OCI-LY7 (cell line): ENCODE measurements around the gene ADAMTS17. TPM values are rescaled to one million over a fixed set of nuclear protein-coding genes. Genes with fewer than 3 reads are reported as not detected.

Experiments
- BruUV-seq: library from RNA; stranded (reverse); fragments of 400-500 nt; replicated peaks from 2 replicates; lab custom pipeline; 2021; lab: Mats Ljungman, UMichigan
- CTCF ChIA-PET: fragments of 300-600 bp; sonication (Branson Sonifier 250); formaldehyde crosslinking; loops from one replicate; lab custom pipeline; 2022; ENCODE audit warnings: antibody characterized with exemption; ENCODE audit not compliant: unreplicated experiment; lab: Charles Lee
- POLR2A ChIA-PET: fragments of 300-600 bp; sonication (Branson Sonifier 250); formaldehyde crosslinking; loops from one replicate; lab custom pipeline; 2022; ENCODE audit warnings: antibody characterized with exemption; lab: Charles Lee
- DNase-seq: peaks from one replicate; pipeline ENCODE4 v3.0.0-alpha.2; 2015; ENCODE audit warnings: low spot score
- H2AFZ ChIP-seq: fragments of 200-600 bp; sonication (generic), shearing (Covaris generic); 2 replicates; pipeline ENCODE4 v1.6.1; 2014; ENCODE audit warnings: mild to moderate bottlenecking, antibody characterized with exemption, low read length, moderate library complexity
- H3K27ac ChIP-seq: fragments of 200-600 bp; sonication (generic); 2 replicates; pipeline ENCODE4 v1.5.1; 2014; ENCODE audit warnings: mixed run types, low read depth, mild to moderate bottlenecking, moderate library complexity, low read length, inconsistent platforms; ENCODE audit not compliant: poor library complexity, severe bottlenecking
- H3K36me3 ChIP-seq: fragments of 200-600 bp; sonication (generic); 2 replicates; pipeline ENCODE4 v1.6.1; 2014; ENCODE audit warnings: mild to moderate bottlenecking, antibody characterized with exemption, low read length, moderate library complexity, mixed read lengths; ENCODE audit not compliant: insufficient read depth
- H3K4me1 ChIP-seq: fragments of 200-600 bp; sonication (generic); 2 replicates; pipeline ENCODE4 v1.5.1; 2014; ENCODE audit warnings: mild to moderate bottlenecking, low read length; ENCODE audit not compliant: insufficient read depth, poor library complexity, severe bottlenecking
- H3K4me2 ChIP-seq: fragments of 200-600 bp; sonication (generic); 2 replicates; pipeline ENCODE4 v1.6.1; 2014; ENCODE audit warnings: mild to moderate bottlenecking, low read length
- H3K4me3 ChIP-seq: fragments of 200-600 bp; sonication (generic); 2 replicates; pipeline ENCODE4 v1.5.1; 2014; ENCODE audit warnings: mild to moderate bottlenecking, low read depth, low read length; ENCODE audit not compliant: poor library complexity, severe bottlenecking
- H3K79me2 ChIP-seq: fragments of 200-600 bp; sonication (generic); 2 replicates; pipeline ENCODE4 v1.6.1; 2016; ENCODE audit warnings: low read depth, mild to moderate bottlenecking, low read length, moderate library complexity, mixed read lengths; ENCODE audit not compliant: insufficient read depth
- H3K9me2 ChIP-seq: fragments of 200-600 bp; sonication (generic); 2 replicates; pipeline ENCODE4 v1.6.1; 2016; ENCODE audit warnings: mild to moderate bottlenecking, low read length, mixed read lengths; ENCODE audit not compliant: insufficient read depth
- H3K9me3 ChIP-seq: fragments of 200-600 bp; sonication (generic); 2 replicates; pipeline ENCODE4 v1.6.1; 2014; ENCODE audit warnings: mild to moderate bottlenecking, mixed run types, low read length, mixed read lengths
- H4K20me1 ChIP-seq: fragments of 200-600 bp; sonication (generic); 2 replicates; pipeline ENCODE4 v1.6.1; 2014; ENCODE audit warnings: mild to moderate bottlenecking, antibody characterized with exemption, low read length, moderate library complexity, mixed read lengths; ENCODE audit not compliant: insufficient read depth
- EZH2phosphoT487 ChIP-seq: fragments of 200-600 bp; sonication (generic); IDR thresholded peaks from 2 replicates; pipeline ENCODE4 v1.6.1; 2018; ENCODE audit warnings: low read depth, borderline replicate concordance, mild to moderate bottlenecking, mixed run types, antibody characterized with exemption, low read length, moderate library complexity, mixed read lengths
- intact Hi-C: fragments of 100-400 bp; cut with micrococcal nuclease; formaldehyde crosslinking; loops from one replicate; pipeline ENCODE4 v1.10.0; 2022; ENCODE audit not compliant: unreplicated experiment
- total RNA-seq, 2 experiments: library from RNA; depleted of rRNA in 1 of 2; stranded (reverse); fragments of >200 nt in 1 of 2; shearing (Covaris generic) in 1 of 2; gene quantifications; 2 replicates each; pipeline ENCODE4 v1.2.3, GENCODE V29; 2014 to 2022
- TF ChIP-seq, protein P1 (sequence below): fragments of 200-600 bp; sonication (generic); conservative IDR thresholded peaks from 2 replicates; pipeline ENCODE4 v1.5.1; 2014; ENCODE audit warnings: mild to moderate bottlenecking, antibody characterized with exemption, low read length, moderate library complexity, mixed read lengths

The ADAMTS17 gene
- total RNA-seq, 2 experiments from 2014 or later: not detected

DNA sequence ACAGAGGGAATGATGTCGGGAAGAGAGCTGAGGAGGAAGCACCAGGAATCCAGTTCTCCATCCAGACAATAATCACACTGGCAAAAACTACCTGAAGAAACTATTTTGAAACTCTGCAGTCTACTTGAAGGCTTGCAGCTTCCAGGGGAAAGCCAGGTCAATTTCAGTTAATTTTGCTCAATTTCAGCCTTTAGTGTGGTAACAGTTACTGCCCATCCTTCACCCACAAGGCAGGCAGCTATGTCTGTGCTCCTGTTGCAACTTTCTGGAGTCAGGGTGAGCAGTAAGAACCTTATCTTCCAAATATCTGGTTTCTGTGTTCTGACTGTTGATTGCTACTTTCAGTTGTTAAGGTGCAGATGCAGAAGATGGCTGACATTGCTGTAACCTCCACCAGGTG, 221.7 kb downstream of the ADAMTS17 start:
- CTCF ChIA-PET: no interaction called here
- intact Hi-C loops: no loop called here

DNA sequence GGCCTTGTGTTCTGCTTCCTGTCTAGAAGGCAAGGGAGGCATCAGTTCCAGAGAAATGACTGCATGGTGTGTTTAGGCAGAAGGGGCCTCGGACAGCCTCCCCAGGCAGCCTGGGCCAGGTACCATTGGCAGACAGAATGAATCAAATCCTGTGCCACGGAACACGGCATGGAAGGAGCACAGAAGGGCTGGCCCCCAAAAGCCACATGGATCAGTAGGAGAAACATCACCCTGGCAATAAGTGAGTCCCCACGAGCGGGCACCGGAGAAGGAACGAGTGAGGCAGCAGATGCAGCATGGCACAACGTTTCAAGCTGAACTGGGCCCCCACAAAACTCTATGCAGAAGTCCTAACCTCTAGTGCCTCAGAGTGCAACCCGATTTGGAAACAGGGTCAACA, 223.2 kb downstream of the ADAMTS17 start:
- BruUV-seq: no TSS peak
- intact Hi-C loops: no loop called here
- Histone ChIP-seq H3K9me3 (no peaks in the 10 kb centered on the region), H3K36me3 (no peaks in the 10 kb centered on the region), H3K4me2 (no peak overlapping the region), H4K20me1 (no peaks in the 10 kb centered on the region), H3K9me2 (no peaks in the 10 kb centered on the region), H2AFZ (no peak overlapping the region), H3K4me3 (no peak overlapping the region), H3K4me1 (no peaks in the 10 kb centered on the region), H3K79me2 (no peaks in the 10 kb centered on the region), H3K27ac (no peak overlapping the region)
- POLR2A ChIA-PET: no interaction called here
- TF ChIP-seq, protein P1, sequence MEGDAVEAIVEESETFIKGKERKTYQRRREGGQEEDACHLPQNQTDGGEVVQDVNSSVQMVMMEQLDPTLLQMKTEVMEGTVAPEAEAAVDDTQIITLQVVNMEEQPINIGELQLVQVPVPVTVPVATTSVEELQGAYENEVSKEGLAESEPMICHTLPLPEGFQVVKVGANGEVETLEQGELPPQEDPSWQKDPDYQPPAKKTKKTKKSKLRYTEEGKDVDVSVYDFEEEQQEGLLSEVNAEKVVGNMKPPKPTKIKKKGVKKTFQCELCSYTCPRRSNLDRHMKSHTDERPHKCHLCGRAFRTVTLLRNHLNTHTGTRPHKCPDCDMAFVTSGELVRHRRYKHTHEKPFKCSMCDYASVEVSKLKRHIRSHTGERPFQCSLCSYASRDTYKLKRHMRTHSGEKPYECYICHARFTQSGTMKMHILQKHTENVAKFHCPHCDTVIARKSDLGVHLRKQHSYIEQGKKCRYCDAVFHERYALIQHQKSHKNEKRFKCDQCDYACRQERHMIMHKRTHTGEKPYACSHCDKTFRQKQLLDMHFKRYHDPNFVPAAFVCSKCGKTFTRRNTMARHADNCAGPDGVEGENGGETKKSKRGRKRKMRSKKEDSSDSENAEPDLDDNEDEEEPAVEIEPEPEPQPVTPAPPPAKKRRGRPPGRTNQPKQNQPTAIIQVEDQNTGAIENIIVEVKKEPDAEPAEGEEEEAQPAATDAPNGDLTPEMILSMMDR: no peak
- no peak for TF ChIP-seq EZH2phosphoT487
- CTCF ChIA-PET: no interaction called here
- DNase-seq: no peak

More for the DNA sequence above, 221.7 kb downstream of the ADAMTS17 start:
- Histone ChIP-seq H3K79me2 (no peaks in the 10 kb centered on the region), H3K9me2 (no peaks in the 10 kb centered on the region), H2AFZ (no peak overlapping the region), H3K9me3 (no peaks in the 10 kb centered on the region), H3K4me3 (no peak overlapping the region), H4K20me1 (no peaks in the 10 kb centered on the region), H3K4me1 (no peaks in the 10 kb centered on the region), H3K27ac (no peak overlapping the region), H3K4me2 (no peak overlapping the region), H3K36me3 (no peaks in the 10 kb centered on the region)
- POLR2A ChIA-PET: no interaction called here
- no TSS peak for BruUV-seq
- TF ChIP-seq EZH2phosphoT487: no peak
- no peak for DNase-seq

DNA sequence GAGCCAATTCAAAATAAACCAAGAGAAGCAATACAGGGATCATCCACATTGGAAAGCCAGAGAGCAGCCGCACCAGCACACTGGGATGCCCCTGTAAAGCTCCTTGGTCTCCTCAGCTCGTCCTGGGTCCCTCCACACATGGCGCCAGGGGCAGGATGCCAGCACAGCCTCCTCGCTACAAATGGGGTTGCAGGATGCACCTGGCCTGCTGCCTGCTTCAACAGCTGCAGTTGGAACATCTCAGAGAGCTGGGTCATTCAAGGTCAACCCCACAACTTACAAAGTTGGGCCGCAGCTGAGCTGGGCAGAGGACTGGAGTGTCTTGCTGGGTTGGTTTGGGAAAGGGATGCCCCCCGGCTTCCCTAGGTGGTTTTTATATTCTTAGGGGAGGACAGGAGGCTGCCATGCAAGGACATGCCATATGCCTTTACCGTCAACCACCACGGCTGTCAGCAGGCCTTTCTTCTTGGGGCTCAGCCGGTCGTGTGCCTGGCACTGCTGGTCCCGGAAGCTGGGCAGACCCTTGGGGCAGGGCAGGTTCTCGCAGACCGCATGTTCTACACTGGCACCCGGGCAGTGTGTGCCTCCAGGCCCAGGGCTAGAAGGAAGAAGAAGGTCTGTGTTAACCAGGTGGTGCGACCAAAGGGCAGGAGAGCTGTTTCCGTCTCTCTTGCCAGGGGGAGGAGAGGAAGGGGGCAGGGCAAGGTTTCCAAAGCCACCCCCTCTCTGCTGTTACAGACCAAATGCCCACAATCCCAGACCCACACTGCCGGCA, 225.2 kb downstream of the ADAMTS17 start:
- H3K9me2 ChIP-seq: no peaks in the 10 kb centered on the region

More for the DNA sequence above, 225.2 kb downstream of the ADAMTS17 start:
- no peaks in the 10 kb centered on the region for H4K20me1 ChIP-seq
- H3K4me2 ChIP-seq: no peak overlapping the region
- BruUV-seq: no TSS peak
- no peaks in the 10 kb centered on the region for H3K9me3 ChIP-seq
- no peak for TF ChIP-seq EZH2phosphoT487
- TF ChIP-seq, protein P1: no peak
- POLR2A ChIA-PET: interaction anchor here (0.5 to 1.5 kb wide), 2 partner anchors 11 to 1808 kb away, joined by 3 to 4 read pairs; no protein-coding TSS in a partner anchor
- H3K4me3 ChIP-seq: no peak overlapping the region
- H3K4me1 ChIP-seq: peaks cover 5% of the 10 kb centered on the region
- no peak overlapping the region for H3K27ac ChIP-seq
- no peaks in the 10 kb centered on the region for H3K79me2 ChIP-seq
- peak; percentile 22 for DNase-seq
- intact Hi-C loops: no loop called here
- H2AFZ ChIP-seq: no peak overlapping the region
- no peaks in the 10 kb centered on the region for H3K36me3 ChIP-seq
- CTCF ChIA-PET: interaction anchor here (0.6 kb wide), 1 partner anchor 12 kb away, joined by 3 read pairs; no protein-coding TSS in a partner anchor
